H1 (cell line): Measurements from ENCODE around the gene TMEM40. TPM values are rescaled to one million over a fixed set of nuclear protein-coding genes. Genes with fewer than 3 reads are reported as not detected.

Experiments used
- CTCF ChIA-PET: fragments of 300-600 bp; sonication (Branson Sonifier 250); formaldehyde crosslinking; loops from one replicate; lab custom pipeline; 2021; ENCODE audit not compliant: partially characterized antibody; lab: Charles Lee
- POLR2A ChIA-PET: fragments of 300-600 bp; sonication (Branson Sonifier 250); formaldehyde crosslinking; loops from one replicate; lab custom pipeline; 2021; ENCODE audit warnings: inconsistent platforms; ENCODE audit not compliant: partially characterized antibody; lab: Charles Lee
- DNase-seq, 2 experiments: peaks; one replicate each; pipeline versions ENCODE4 v3.0.0 to v3.0.0-alpha.2; 2010 to 2022; ENCODE audit warnings: low spot score in 2 of 2, low read depth in 1 of 2, mixed read lengths in 1 of 2
- FAIRE-seq: peaks from 2 replicates; lab custom pipeline; 2011; peaks lifted over from hg19 to GRCh38; lab: Jason Lieb, UNC
- H2AFZ ChIP-seq: 2 replicates; pipeline ENCODE4 v1.8.1; 2012; ENCODE audit warnings: low read length, inconsistent platforms
- H2AK5ac ChIP-seq: 2 replicates; pipeline ENCODE4 v1.6.1; 2013; ENCODE audit warnings: low read depth, low read length
- H2BK120ac ChIP-seq: replicated peaks from 2 replicates; pipeline ENCODE3; 2013; ENCODE audit warnings: low read depth, low read length, inconsistent platforms
- H2BK12ac ChIP-seq: 2 replicates; pipeline ENCODE4 v1.6.1; 2013; ENCODE audit warnings: low read depth, low read length
- H2BK15ac ChIP-seq: 2 replicates; pipeline ENCODE4 v1.6.1; 2013; ENCODE audit warnings: low read length
- H2BK20ac ChIP-seq: 2 replicates; pipeline ENCODE4 v1.6.1; 2013; ENCODE audit warnings: low read length
- H2BK5ac ChIP-seq: 2 replicates; pipeline ENCODE4 v1.6.1; 2013; ENCODE audit warnings: low read depth, low read length
- H3K14ac ChIP-seq: 2 replicates; pipeline ENCODE4 v1.6.1; 2013; ENCODE audit warnings: inconsistent platforms; ENCODE audit not compliant: insufficient read length
- H3K18ac ChIP-seq: 2 replicates; pipeline ENCODE4 v1.6.1; 2013; ENCODE audit warnings: low read length; ENCODE audit errors: extremely low read depth
- H3K23ac ChIP-seq: 2 replicates; pipeline ENCODE4 v1.6.1; 2013; ENCODE audit warnings: inconsistent platforms; ENCODE audit not compliant: insufficient read length
- H3K23me2 ChIP-seq: 2 replicates; pipeline ENCODE4 v1.6.1; 2013; ENCODE audit warnings: low read depth, low read length
- H3K27ac ChIP-seq: 2 replicates; pipeline ENCODE4 v1.6.1; 2011; ENCODE audit warnings: low read depth, low read length, inconsistent platforms
- H3K27me3 ChIP-seq, 4 experiments: replicated peaks in 1 of 4; 1 replicate in 1 of 4; 2 replicates in 3 of 4; pipeline versions ENCODE4 v1.6.1 to v1.8.1; 2011 to 2013; ENCODE audit warnings: low read length in 3 of 4, mild to moderate bottlenecking in 3 of 4, inconsistent platforms in 2 of 4, mixed read lengths in 2 of 4, moderate library complexity in 1 of 4; ENCODE audit not compliant: control insufficient read depth in 3 of 4, insufficient read depth in 3 of 4; ENCODE audit errors: extremely low read depth in 1 of 4
- H3K36me3 ChIP-seq, 4 experiments: 2 replicates each; pipeline versions ENCODE4 v1.6.1 to v1.8.1; 2011 to 2013; ENCODE audit warnings: mild to moderate bottlenecking in 4 of 4, low read length in 3 of 4, moderate library complexity in 2 of 4, control low read depth in 1 of 4, inconsistent platforms in 1 of 4; ENCODE audit not compliant: insufficient read depth in 4 of 4, control insufficient read depth in 2 of 4
- H3K4ac ChIP-seq: replicated peaks from 2 replicates; pipeline ENCODE3; 2013; ENCODE audit warnings: low read length, low read depth, mixed read lengths, inconsistent platforms; ENCODE audit not compliant: insufficient read length
- H3K4me1 ChIP-seq, 4 experiments: replicated peaks in 1 of 4; 1 replicate in 1 of 4; 2 replicates in 3 of 4; pipeline versions ENCODE4 v1.6.1 to v1.8.1; 2011 to 2013; ENCODE audit warnings: low read length in 3 of 4, inconsistent platforms in 2 of 4, mixed read lengths in 1 of 4; ENCODE audit not compliant: insufficient read depth in 4 of 4, control insufficient read depth in 3 of 4
- H3K4me2 ChIP-seq, 2 experiments: 2 replicates each; pipeline versions ENCODE4 v1.6.1 to v1.8.1; 2011 to 2013; ENCODE audit warnings: low read depth in 2 of 2, low read length in 2 of 2, control low read depth in 1 of 2, inconsistent platforms in 1 of 2, mild to moderate bottlenecking in 1 of 2; ENCODE audit not compliant: insufficient read depth in 1 of 2
- H3K4me3 ChIP-seq, 4 experiments: fragments of 200-600, 300-600 bp in 1 of 4; sonication (generic), shearing (Covaris generic), sonication (Bioruptor Twin) in 1 of 4; 2 replicates each; pipeline versions ENCODE4 v1.5.1 to v1.8.1; 2011 to 2016; ENCODE audit warnings: low read length in 4 of 4, low read depth in 3 of 4, control low read depth in 2 of 4, inconsistent platforms in 2 of 4, mild to moderate bottlenecking in 2 of 4, mixed read lengths in 1 of 4, moderate library complexity in 1 of 4; ENCODE audit not compliant: insufficient read depth in 2 of 4; ENCODE audit errors: extremely low read depth in 1 of 4
- H3K56ac ChIP-seq: replicated peaks from 2 replicates; pipeline ENCODE3; 2013; ENCODE audit warnings: low read depth, mild to moderate bottlenecking, mixed read lengths, low read length, inconsistent platforms; ENCODE audit not compliant: insufficient read length
- H3K79me1 ChIP-seq: 2 replicates; pipeline ENCODE4 v1.6.1; 2013; ENCODE audit warnings: low read depth, low read length, control low read depth
- H3K79me2 ChIP-seq, 2 experiments: 2 replicates each; pipeline versions ENCODE4 v1.6.1 to v1.8.1; 2012 to 2013; ENCODE audit warnings: low read length in 2 of 2, mild to moderate bottlenecking in 2 of 2, inconsistent platforms in 1 of 2; ENCODE audit not compliant: insufficient read depth in 2 of 2, control insufficient read depth in 1 of 2
- H3K9ac ChIP-seq, 4 experiments: replicated peaks in 1 of 4; 1 replicate in 1 of 4; 2 replicates in 3 of 4; pipeline versions ENCODE4 v1.6.1 to v1.8.1; 2011 to 2013; ENCODE audit warnings: low read depth in 3 of 4, low read length in 3 of 4, control low read depth in 2 of 4, mild to moderate bottlenecking in 2 of 4, moderate library complexity in 2 of 4, inconsistent platforms in 1 of 4; ENCODE audit errors: extremely low read depth in 1 of 4
- H3K9me3 ChIP-seq, 2 experiments: 2 replicates each; pipeline versions ENCODE4 v1.6.1 to v1.8.1; 2012 to 2013; ENCODE audit warnings: mild to moderate bottlenecking in 2 of 2, moderate library complexity in 2 of 2, control low read depth in 1 of 2, inconsistent platforms in 1 of 2, low read depth in 1 of 2, low read length in 1 of 2, mixed read lengths in 1 of 2; ENCODE audit not compliant: insufficient read depth in 2 of 2
- H4K20me1 ChIP-seq, 2 experiments: replicated peaks in 1 of 2; 2 replicates each; pipeline versions ENCODE3 to v1.8.1; 2011 to 2013; ENCODE audit warnings: inconsistent platforms in 2 of 2, low read length in 2 of 2, mild to moderate bottlenecking in 1 of 2; ENCODE audit not compliant: insufficient read depth in 2 of 2, control insufficient read depth in 1 of 2
- H4K5ac ChIP-seq: 2 replicates; pipeline ENCODE4 v1.6.1; 2013; ENCODE audit warnings: low read length, low read depth, mixed read lengths, inconsistent platforms; ENCODE audit not compliant: insufficient read length
- H4K8ac ChIP-seq: 2 replicates; pipeline ENCODE4 v1.8.0; 2013; ENCODE audit warnings: mild to moderate bottlenecking, moderate library complexity, low read length, inconsistent platforms; ENCODE audit not compliant: insufficient read depth; ENCODE audit errors: extremely low read depth
- H4K91ac ChIP-seq: replicated peaks from 2 replicates; pipeline ENCODE3; 2013; ENCODE audit warnings: low read length, mixed read lengths, inconsistent platforms; ENCODE audit not compliant: insufficient read length
- EP300 ChIP-seq, 2 experiments: IDR thresholded peaks; 1 replicate in 1 of 2; 2 replicates in 1 of 2; pipeline ENCODE4 v1.6.1; 2011 to 2012; ENCODE audit warnings: low read depth in 2 of 2, low read length in 2 of 2, mild to moderate bottlenecking in 2 of 2, borderline replicate concordance in 1 of 2, inconsistent platforms in 1 of 2, moderate library complexity in 1 of 2
- FOSL1 ChIP-seq: IDR thresholded peaks from 2 replicates; pipeline ENCODE4 v1.6.1; 2011; ENCODE audit warnings: mild to moderate bottlenecking, low read depth, low read length, moderate library complexity; ENCODE audit not compliant: insufficient read depth
- MAFK ChIP-seq: IDR thresholded peaks from 2 replicates; pipeline ENCODE4 v1.6.1; 2012; ENCODE audit warnings: low read depth, mild to moderate bottlenecking, improper control_type of control experiment, low read length
- NANOG ChIP-seq: IDR thresholded peaks from 2 replicates; pipeline ENCODE4 v1.6.1; 2011; ENCODE audit warnings: low read length, low read depth, mild to moderate bottlenecking, inconsistent platforms; ENCODE audit not compliant: insufficient read depth, poor library complexity, severe bottlenecking
- POLR2A ChIP-seq, 2 experiments: IDR thresholded peaks; 1 replicate in 1 of 2; 2 replicates in 1 of 2; pipeline ENCODE4 v1.6.1; 2011; ENCODE audit warnings: low read depth in 2 of 2, low read length in 2 of 2, mild to moderate bottlenecking in 2 of 2; ENCODE audit errors: control extremely low read depth in 1 of 2
- RNF2 ChIP-seq: fragments of 200-900, 300-1000 bp; sonication (generic); IDR thresholded peaks from 2 replicates; pipeline ENCODE4 v1.7.1; 2016; ENCODE audit warnings: borderline replicate concordance, low read depth, mild to moderate bottlenecking, antibody characterized with exemption, low read length; ENCODE audit not compliant: poor library complexity, severe bottlenecking; ENCODE audit errors: missing control alignments
- SUZ12 ChIP-seq: fragments of 200-600 bp; sonication (generic); IDR thresholded peaks from 2 replicates; pipeline ENCODE4 v1.6.1; 2012; ENCODE audit warnings: mild to moderate bottlenecking, inconsistent platforms, low read length, moderate library complexity, mixed read lengths
- TAF7 ChIP-seq: optimal IDR thresholded peaks from 2 replicates; pipeline ENCODE3; 2011; ENCODE audit warnings: low read depth, mild to moderate bottlenecking, inconsistent platforms, low read length, moderate library complexity, borderline replicate concordance
- YY1 ChIP-seq: IDR thresholded peaks from 2 replicates; pipeline ENCODE4 v1.6.1; 2011; ENCODE audit warnings: low read depth, mild to moderate bottlenecking, low read length
- WGBS, 2 experiments: shearing (Covaris generic) in 1 of 2; methylation state at CpG; one replicate each; pipeline versions ENCODE4 v1.1.6 to v1.1.7; 2013 to 2015; ENCODE audit warnings: low lambda C conversion rate in 2 of 2, mixed read lengths in 2 of 2, inconsistent platforms in 1 of 2, low coverage in 1 of 2, missing lambda C conversion rate in 1 of 2; ENCODE audit not compliant: insufficient replicate concordance in 2 of 2, insufficient coverage in 1 of 2, insufficient read length in 1 of 2; ENCODE audit errors: extremely low coverage in 1 of 2, missing lambda C conversion rate in 1 of 2; 5-methylcytosine and 5-hydroxymethylcytosine counted together
- polyA plus RNA-seq, 7 experiments: library from polyadenylated mRNA; depleted of rRNA in 3 of 7; stranded (reverse) in 5 of 7; unstranded in 2 of 7; fragments of >200 nt in 5 of 7; fragments of 200-250 nt in 2 of 7; gene quantifications; 1 replicate in 5 of 7; 2 replicates in 1 of 7; 4 replicates in 1 of 7; pipeline versions ENCODE4 v1.2.1 to v1.2.3, GENCODE V29; 2011 to 2013; ENCODE audit warnings: missing spikeins in 2 of 7, mixed read lengths in 2 of 7
- total RNA-seq: library from RNA; stranded (reverse); fragmentation: NEBNext Ultra II Directional; extraction: Animal tissue kit (Norgen Biotek cat#: 25700); gene quantifications from 2 replicates; pipeline ENCODE4 v1.2.1, GENCODE V29; 2021
- TF ChIP-seq, protein P1 (sequence below): IDR thresholded peaks from 2 replicates; pipeline ENCODE4 v1.6.1; 2012; ENCODE audit warnings: low read length, inconsistent platforms

Gene TMEM40
- total and polyA plus RNA-seq, 2 of the 8 experiments (the other 6 are each of a cell fraction or from before 2014, with no cell fraction given), result 0.18 TPM; not detected in 1

DNA sequence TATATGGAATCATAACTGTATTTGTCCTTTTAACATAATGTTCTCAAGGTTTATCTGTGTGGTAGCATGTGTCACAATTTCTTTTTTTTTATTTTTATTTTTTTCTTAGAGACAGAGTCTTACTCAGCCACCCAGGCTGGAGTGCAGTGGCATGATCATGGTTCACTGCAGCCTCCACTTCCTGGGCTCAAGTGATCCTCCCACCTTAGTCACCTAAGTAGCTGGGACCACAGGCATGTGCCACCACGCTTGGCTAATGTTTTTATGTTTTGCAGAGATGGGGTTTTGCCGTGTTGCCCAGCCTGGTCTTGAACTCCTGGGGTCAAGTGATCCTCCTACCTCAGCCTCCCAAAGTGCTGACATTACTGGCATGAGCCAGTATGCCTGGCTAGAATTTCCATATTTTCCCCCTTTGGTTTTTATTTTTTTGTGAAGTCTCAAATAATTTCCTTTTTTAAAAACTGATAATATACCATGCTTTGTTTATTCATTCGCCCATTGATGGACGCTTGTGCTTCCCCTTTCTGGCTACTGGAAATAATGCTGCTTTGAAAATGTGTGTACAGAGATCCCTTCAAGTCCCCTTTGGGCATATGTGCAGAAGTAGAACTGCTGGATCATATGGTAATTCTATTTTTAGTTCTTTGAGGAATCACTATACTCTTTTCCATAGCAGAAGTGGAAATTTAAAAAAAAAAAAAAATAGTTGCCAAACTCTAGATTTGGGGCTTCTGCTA, 28.4 kb downstream of the TMEM40 start:
- H4K8ac ChIP-seq, result no peak overlapping the region
- no peaks in the 10 kb centered on the region for H3K79me2 ChIP-seq
- H3K9me3 ChIP-seq, result no peaks in the 10 kb centered on the region
- ChIA-PET CTCF (interaction anchor here (0.7 to 1.8 kb wide), 2 partner anchors 24 to 99 kb away, joined by 5 read pairs; no protein-coding TSS in a partner anchor), POLR2A (no interaction called here)
- no peak overlapping the region for H2BK12ac ChIP-seq
- no peak for DNase-seq
- no peaks in the 10 kb centered on the region for H3K23me2 ChIP-seq
- H2BK20ac ChIP-seq, result no peak overlapping the region
- no peak overlapping the region for H4K5ac ChIP-seq
- H2BK120ac ChIP-seq, result no peak overlapping the region
- no peaks in the 10 kb centered on the region for H3K27me3 ChIP-seq
- H4K20me1 ChIP-seq, result no peaks in the 10 kb centered on the region
- H3K4ac ChIP-seq, result no peak overlapping the region
- no peak overlapping the region for H2BK5ac ChIP-seq
- H3K4me1 ChIP-seq, result no peaks in the 10 kb centered on the region; a peak in 1 of 7 replicates
- no peak for FAIRE-seq
- H3K4me2 ChIP-seq, result no peak overlapping the region
- no peak overlapping the region for H4K91ac ChIP-seq
- H3K23ac ChIP-seq, result no peak overlapping the region
- H3K18ac ChIP-seq, result no peak overlapping the region
- H3K56ac ChIP-seq, result no peak overlapping the region
- H3K79me1 ChIP-seq, result no peaks in the 10 kb centered on the region
- H3K4me3 ChIP-seq, result no peak overlapping the region
- no peak overlapping the region for H2BK15ac ChIP-seq
- no peak overlapping the region for H2AFZ ChIP-seq
- no peak overlapping the region for H3K27ac ChIP-seq
- 89% methylated on average over 4 of the region's 4 CpGs; no CpG with 5 or more reads in 1 of the 2 experiments for WGBS, 2 experiments
- H3K36me3 ChIP-seq, result no peaks in the 10 kb centered on the region
- no peak overlapping the region for H2AK5ac ChIP-seq
- H3K9ac ChIP-seq, result no peak overlapping the region
- H3K14ac ChIP-seq, result no peak overlapping the region
- TF ChIP-seq POLR2A (IDR thresholded peaks at IDR 0.05; ENCODE audit: control extremely low read depth in 1 of 2, low read depth in 2 of 2, low read length in 2 of 2) (no peak), TAF7 (no peak), SUZ12 (no peak), EP300 (IDR thresholded peaks at IDR 0.05; ENCODE audit: borderline replicate concordance in 1 of 2, low read depth in 2 of 2, low read length in 2 of 2) (no peak), NANOG (no peak), FOSL1 (no peak), RNF2 (no peak), MAFK (no peak), YY1 (no peak)
- TF ChIP-seq, protein P1, sequence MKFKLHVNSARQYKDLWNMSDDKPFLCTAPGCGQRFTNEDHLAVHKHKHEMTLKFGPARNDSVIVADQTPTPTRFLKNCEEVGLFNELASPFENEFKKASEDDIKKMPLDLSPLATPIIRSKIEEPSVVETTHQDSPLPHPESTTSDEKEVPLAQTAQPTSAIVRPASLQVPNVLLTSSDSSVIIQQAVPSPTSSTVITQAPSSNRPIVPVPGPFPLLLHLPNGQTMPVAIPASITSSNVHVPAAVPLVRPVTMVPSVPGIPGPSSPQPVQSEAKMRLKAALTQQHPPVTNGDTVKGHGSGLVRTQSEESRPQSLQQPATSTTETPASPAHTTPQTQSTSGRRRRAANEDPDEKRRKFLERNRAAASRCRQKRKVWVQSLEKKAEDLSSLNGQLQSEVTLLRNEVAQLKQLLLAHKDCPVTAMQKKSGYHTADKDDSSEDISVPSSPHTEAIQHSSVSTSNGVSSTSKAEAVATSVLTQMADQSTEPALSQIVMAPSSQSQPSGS, result no peak
